ENCODE data around the gene ARHGAP15.

Gene ARHGAP15

GRCh38 chr2:143744114-143744513 is 614.9 kb downstream of the ARHGAP15 start:
- CTCF ChIA-PET: no interaction called here
- DNase-seq (ENCODE audit: extremely low spot score): no peak
- POLR2A ChIA-PET: no interaction called here

GRCh38 chr2:143745060-143745459 is 615.8 kb downstream of the ARHGAP15 start:
- ChIA-PET POLR2A (no interaction called here), CTCF (no interaction called here)
- no peak for TF ChIP-seq HDGF (IDR thresholded peaks at IDR 0.05; ENCODE audit: borderline replicate concordance)
- no peak for TF ChIP-seq FOXK2 (IDR thresholded peaks at IDR 0.05)
- no peak for TF ChIP-seq PKNOX1 (IDR thresholded peaks at IDR 0.05)
- TF ChIP-seq ARNT (IDR thresholded peaks at IDR 0.05): no peak
- TF ChIP-seq SUZ12 (IDR thresholded peaks at IDR 0.05): no peak
- TF ChIP-seq ZNF384 (IDR thresholded peaks at IDR 0.05): no peak
- no peak for TF ChIP-seq FOXM1 (IDR thresholded peaks at IDR 0.05; ENCODE audit: borderline replicate concordance)
- DNase-seq (ENCODE audit: extremely low spot score): no peak

More at GRCh38 chr2:143744114-143744513, 614.9 kb downstream of the ARHGAP15 start:
- TF ChIP-seq LEF1 (IDR thresholded peaks at IDR 0.05; ENCODE audit: borderline replicate concordance): no peak
- TF ChIP-seq FOXA1 (IDR thresholded peaks at IDR 0.05): no peak
- no peak for TF ChIP-seq FOXK2 (IDR thresholded peaks at IDR 0.05)
- TF ChIP-seq CTBP1 (IDR thresholded peaks at IDR 0.05; ENCODE audit: borderline replicate concordance): no peak
- TF ChIP-seq ARNT (IDR thresholded peaks at IDR 0.05): no peak
- no peak for TF ChIP-seq PKNOX1 (IDR thresholded peaks at IDR 0.05)
- no peak for TF ChIP-seq NFRKB (IDR thresholded peaks at IDR 0.05)
- TF ChIP-seq BHLHE40 (IDR thresholded peaks at IDR 0.05; ENCODE audit: borderline replicate concordance): no peak
- TF ChIP-seq TARDBP (IDR thresholded peaks at IDR 0.05): no peak
- no peak for TF ChIP-seq FOXM1 (IDR thresholded peaks at IDR 0.05; ENCODE audit: borderline replicate concordance)
- no peak for TF ChIP-seq ZNF384 (IDR thresholded peaks at IDR 0.05)
- no peak for TF ChIP-seq ELF4 (IDR thresholded peaks at IDR 0.05)
- no peak for TF ChIP-seq HDGF (IDR thresholded peaks at IDR 0.05; ENCODE audit: borderline replicate concordance)

GRCh38 chr2:143754742-143755141 is 625.5 kb downstream of the ARHGAP15 start:
- TF ChIP-seq NFRKB (IDR thresholded peaks at IDR 0.05) (no peak), SP1 (IDR thresholded peaks at IDR 0.05) (no peak), BHLHE40 (IDR thresholded peaks at IDR 0.05; ENCODE audit: borderline replicate concordance) (no peak), LEF1 (IDR thresholded peaks at IDR 0.05; ENCODE audit: borderline replicate concordance) (no peak), PKNOX1 (IDR thresholded peaks at IDR 0.05) (no peak), FOXA1 (IDR thresholded peaks at IDR 0.05) (no peak), FOXK2 (IDR thresholded peaks at IDR 0.05) (no peak), L3MBTL2 (conservative IDR thresholded peaks at IDR 0.05) (no peak), ELF4 (IDR thresholded peaks at IDR 0.05) (no peak), TARDBP (IDR thresholded peaks at IDR 0.05) (no peak)
- CTCF ChIA-PET: no interaction called here
- POLR2A ChIA-PET: no interaction called here
- no peak for DNase-seq (ENCODE audit: extremely low spot score)

- no peak for DNase-seq (ENCODE audit: extremely low spot score)
- POLR2A ChIA-PET: no interaction called here
- TF ChIP-seq CTBP1 (IDR thresholded peaks at IDR 0.05; ENCODE audit: borderline replicate concordance): no peak
- TF ChIP-seq SP1 (IDR thresholded peaks at IDR 0.05): no peak
- no peak for TF ChIP-seq ARNT (IDR thresholded peaks at IDR 0.05)
- no peak for TF ChIP-seq ELF4 (IDR thresholded peaks at IDR 0.05)
- no peak for TF ChIP-seq FOXM1 (IDR thresholded peaks at IDR 0.05; ENCODE audit: borderline replicate concordance)
- no peak for TF ChIP-seq LEF1 (IDR thresholded peaks at IDR 0.05; ENCODE audit: borderline replicate concordance)
- TF ChIP-seq HDGF (IDR thresholded peaks at IDR 0.05; ENCODE audit: borderline replicate concordance): no peak
- CTCF ChIA-PET: no interaction called here
Measured at GRCh38 chr2:143758629-143759330, 629.6 kb downstream of the ARHGAP15 start.

- CTCF ChIA-PET: no interaction called here
- no peak for DNase-seq (ENCODE audit: extremely low spot score)
- TF ChIP-seq ELF4 (IDR thresholded peaks at IDR 0.05): no peak
- no peak for TF ChIP-seq CTBP1 (IDR thresholded peaks at IDR 0.05; ENCODE audit: borderline replicate concordance)
- no peak for TF ChIP-seq L3MBTL2 (conservative IDR thresholded peaks at IDR 0.05)
- no peak for TF ChIP-seq PKNOX1 (IDR thresholded peaks at IDR 0.05)
- TF ChIP-seq NFRKB (IDR thresholded peaks at IDR 0.05): no peak
- no peak for TF ChIP-seq TARDBP (IDR thresholded peaks at IDR 0.05)
- no peak for TF ChIP-seq FOXA1 (IDR thresholded peaks at IDR 0.05)
- no peak for TF ChIP-seq LEF1 (IDR thresholded peaks at IDR 0.05; ENCODE audit: borderline replicate concordance)
- no peak for TF ChIP-seq ARNT (IDR thresholded peaks at IDR 0.05)
- POLR2A ChIA-PET: no interaction called here
Measured at GRCh38 chr2:143759455-143759854, 630.2 kb downstream of the ARHGAP15 start.

- DNase-seq (ENCODE audit: extremely low spot score): no peak
- ChIA-PET CTCF (no interaction called here), POLR2A (no interaction called here)
- no peak for TF ChIP-seq HDGF (IDR thresholded peaks at IDR 0.05; ENCODE audit: borderline replicate concordance)
- TF ChIP-seq NFRKB (IDR thresholded peaks at IDR 0.05): no peak
- no peak for TF ChIP-seq ARNT (IDR thresholded peaks at IDR 0.05)
- TF ChIP-seq ELF4 (IDR thresholded peaks at IDR 0.05): no peak
- no peak for TF ChIP-seq FOXM1 (IDR thresholded peaks at IDR 0.05; ENCODE audit: borderline replicate concordance)
- no peak for TF ChIP-seq ZNF384 (IDR thresholded peaks at IDR 0.05)
- TF ChIP-seq FOXA1 (IDR thresholded peaks at IDR 0.05): no peak
- no peak for TF ChIP-seq L3MBTL2 (conservative IDR thresholded peaks at IDR 0.05)
- no peak for TF ChIP-seq CTBP1 (IDR thresholded peaks at IDR 0.05; ENCODE audit: borderline replicate concordance)
- no peak for TF ChIP-seq BHLHE40 (IDR thresholded peaks at IDR 0.05; ENCODE audit: borderline replicate concordance)
- no peak for TF ChIP-seq SUZ12 (IDR thresholded peaks at IDR 0.05)
- no peak for TF ChIP-seq LEF1 (IDR thresholded peaks at IDR 0.05; ENCODE audit: borderline replicate concordance)
- TF ChIP-seq PKNOX1 (IDR thresholded peaks at IDR 0.05): no peak
- no peak for TF ChIP-seq FOXK2 (IDR thresholded peaks at IDR 0.05)
Measured at GRCh38 chr2:143762176-143762928, 633.1 kb downstream of the ARHGAP15 start.

All from HEK293T (cell line).